Adrenal gland (tissue), 5 donors: ENCODE measurements around the gene HMCN2.

Experiments
- POLR2A ChIP-seq, 2 donors: fragments of 450-650 bp; IDR thresholded peaks; one replicate each; pipeline ENCODE4 v1.6.1; 2017; ENCODE audit warnings: antibody characterized with exemption in 2 of 2, mild to moderate bottlenecking in 2 of 2, moderate library complexity in 1 of 2
- TF ChIP-seq, protein P1 (sequence below), 6 experiments: fragments of 450-650 bp in 4 of 6; fragments of 200-600 bp in 2 of 6; sonication (generic) in 1 of 6; IDR thresholded peaks; 1 replicate in 5 of 6; 2 replicates in 1 of 6; pipeline versions ENCODE4 v1.5.1 to v1.8.0; 2016 to 2021; ENCODE audit warnings: antibody characterized with exemption in 6 of 6, mild to moderate bottlenecking in 2 of 6, moderate library complexity in 1 of 6
- donor health status: DM: no; HTN: no; CAD: no.

- no peak for TF ChIP-seq POLR2A (IDR thresholded peaks at IDR 0.05)
- TF ChIP-seq, protein P1, sequence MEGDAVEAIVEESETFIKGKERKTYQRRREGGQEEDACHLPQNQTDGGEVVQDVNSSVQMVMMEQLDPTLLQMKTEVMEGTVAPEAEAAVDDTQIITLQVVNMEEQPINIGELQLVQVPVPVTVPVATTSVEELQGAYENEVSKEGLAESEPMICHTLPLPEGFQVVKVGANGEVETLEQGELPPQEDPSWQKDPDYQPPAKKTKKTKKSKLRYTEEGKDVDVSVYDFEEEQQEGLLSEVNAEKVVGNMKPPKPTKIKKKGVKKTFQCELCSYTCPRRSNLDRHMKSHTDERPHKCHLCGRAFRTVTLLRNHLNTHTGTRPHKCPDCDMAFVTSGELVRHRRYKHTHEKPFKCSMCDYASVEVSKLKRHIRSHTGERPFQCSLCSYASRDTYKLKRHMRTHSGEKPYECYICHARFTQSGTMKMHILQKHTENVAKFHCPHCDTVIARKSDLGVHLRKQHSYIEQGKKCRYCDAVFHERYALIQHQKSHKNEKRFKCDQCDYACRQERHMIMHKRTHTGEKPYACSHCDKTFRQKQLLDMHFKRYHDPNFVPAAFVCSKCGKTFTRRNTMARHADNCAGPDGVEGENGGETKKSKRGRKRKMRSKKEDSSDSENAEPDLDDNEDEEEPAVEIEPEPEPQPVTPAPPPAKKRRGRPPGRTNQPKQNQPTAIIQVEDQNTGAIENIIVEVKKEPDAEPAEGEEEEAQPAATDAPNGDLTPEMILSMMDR (IDR thresholded peaks at IDR 0.05), result no peak
Observed at GRCh38 chr9:130283539-130284248, 18.1 kb downstream of the HMCN2 start.
